DMS79 treated with DMSO at 0.1 percent for 48 hours (cell line): ENCODE data around the gene RND2.
"Not testable (repeated sequence)": the region's sequence is repeated elsewhere in the genome, so short reads cannot be mapped to it uniquely, and the experiment has no call there.

Source experiments
- DNase-seq: peaks from one replicate; lab custom pipeline; 2025; lab: John Stamatoyannopoulos, UW

The RND2 gene, protein sequence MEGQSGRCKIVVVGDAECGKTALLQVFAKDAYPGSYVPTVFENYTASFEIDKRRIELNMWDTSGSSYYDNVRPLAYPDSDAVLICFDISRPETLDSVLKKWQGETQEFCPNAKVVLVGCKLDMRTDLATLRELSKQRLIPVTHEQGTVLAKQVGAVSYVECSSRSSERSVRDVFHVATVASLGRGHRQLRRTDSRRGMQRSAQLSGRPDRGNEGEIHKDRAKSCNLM

GRCh38 chr17:43024407-43025289, at the start of gene RND2:
Gene RND2, plus strand, starts transcription at chr17:43025231. Its CDS starts 117 bp downstream, at chr17:43025348.
- DNase-seq, result peak; percentile 93

- no peak for DNase-seq
Observed at GRCh38 chr17:42975265-42975664, 49.8 kb upstream of the RND2 start.

- DNase-seq, result not testable (repeated sequence)
Observed at GRCh38 chr17:42975701-42976100, 49.3 kb upstream of the RND2 start.

- peak; percentile 63 for DNase-seq
Observed at GRCh38 chr17:42979511-42980273, 45.3 kb upstream of the RND2 start, which contains the start of gene PTGES3L. Gene PTGES3L, minus strand, starts transcription at chr17:42980080. Its CDS starts 27 bp downstream, at chr17:42980053.

DNA sequence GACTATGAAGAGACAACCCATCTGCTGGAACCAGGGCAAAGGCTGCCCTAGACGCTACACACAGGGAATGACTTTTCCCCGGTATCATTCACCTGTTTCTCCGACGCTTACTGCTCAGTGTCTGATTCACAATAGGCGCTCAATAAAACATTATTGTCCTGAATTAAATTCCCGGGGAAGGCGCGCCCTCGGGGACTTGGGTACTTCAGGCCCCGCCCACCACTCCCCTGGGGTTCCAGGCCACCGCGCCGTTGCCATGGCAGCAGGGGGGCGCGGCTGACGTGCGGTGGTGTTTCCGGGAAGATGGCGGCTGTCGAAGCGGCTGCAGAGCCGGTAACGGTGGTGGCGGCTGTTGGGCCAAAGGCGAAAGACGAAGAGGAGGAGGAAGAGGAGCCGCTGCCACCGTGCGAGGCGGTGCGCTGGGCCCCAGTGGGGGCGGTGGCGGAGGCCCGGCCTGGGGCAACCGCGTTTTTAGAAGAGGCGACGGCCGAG, 44.7 kb upstream of the RND2 start, which contains the start of gene RUNDC1:
TSS of gene RUNDC1 (plus strand) at position 292 of the 492 bp plus-strand sequence. CDS start at position 304, 12 bp downstream.
- peak; percentile 80 for DNase-seq

DNA sequence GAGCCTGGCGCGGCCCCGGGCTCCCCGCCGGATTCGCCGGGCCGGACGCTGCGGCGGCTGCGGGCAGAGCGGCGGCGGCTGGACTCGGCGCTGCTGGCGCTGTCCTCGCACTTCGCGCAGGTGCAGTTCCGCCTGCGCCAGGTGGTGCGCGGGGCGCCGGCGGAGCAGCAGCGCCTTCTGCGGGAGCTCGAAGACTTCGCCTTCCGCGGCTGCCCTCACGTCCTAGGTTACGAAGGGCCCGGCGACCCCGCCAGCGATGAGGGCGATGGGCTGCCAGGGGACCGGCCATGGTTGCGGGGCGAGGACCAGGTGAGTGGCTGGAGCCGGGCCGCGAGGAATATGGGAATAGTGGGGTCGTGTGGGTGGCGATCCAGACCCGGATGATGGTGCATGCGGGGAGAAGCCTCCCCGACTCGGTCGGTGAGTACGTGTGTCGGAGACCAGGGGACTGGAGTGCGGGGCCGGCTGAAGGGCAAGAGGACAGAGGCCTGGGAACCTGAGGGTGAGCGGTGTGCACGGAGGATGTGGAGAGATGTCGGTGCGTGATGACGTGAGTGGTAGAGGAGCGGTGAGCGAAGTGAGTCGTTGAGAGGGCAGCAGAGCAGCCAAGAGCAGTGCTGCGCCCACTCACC, 44.1 kb upstream of the RND2 start:
- DNase-seq, result peak; percentile 46

DNA sequence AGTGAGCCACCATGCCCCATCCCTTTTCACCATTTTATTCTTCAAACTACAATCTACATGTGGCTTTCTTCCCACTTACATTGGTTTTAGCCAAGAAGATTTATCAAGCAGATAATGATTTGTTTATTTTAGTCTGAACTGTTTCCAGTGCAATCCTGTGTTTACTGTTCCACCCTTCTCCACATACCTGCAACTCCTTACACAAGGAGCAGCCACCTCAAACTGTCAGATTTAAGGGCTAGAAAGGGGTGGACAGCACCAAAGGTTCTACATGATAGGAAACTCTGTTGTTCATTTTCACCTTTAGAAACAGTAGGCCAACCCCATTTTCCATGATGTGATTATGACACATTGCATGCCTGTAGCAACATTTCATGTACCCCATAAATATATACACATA, 42.8 kb upstream of the RND2 start:
- no peak for DNase-seq

DNA sequence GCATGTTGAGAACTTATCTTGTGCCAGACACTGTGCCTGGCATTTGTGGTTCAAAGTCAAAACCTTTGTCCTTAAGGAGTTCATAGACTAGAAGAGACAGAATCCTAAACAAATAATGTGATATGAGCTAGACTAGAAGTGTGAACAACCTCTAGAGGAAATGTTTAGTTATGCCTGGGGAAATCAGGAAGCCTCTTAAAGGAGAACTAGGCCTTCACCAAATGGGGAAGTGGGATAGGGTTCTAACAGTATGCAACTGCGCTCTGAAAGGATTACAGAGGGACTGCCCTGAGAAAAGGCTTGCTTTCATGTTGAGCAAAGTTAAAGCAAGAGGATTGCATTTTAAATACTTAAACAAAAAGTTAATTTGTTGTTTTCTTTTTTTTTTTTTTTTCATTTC, 39.8 kb upstream of the RND2 start:
- DNase-seq, result no peak

DNA sequence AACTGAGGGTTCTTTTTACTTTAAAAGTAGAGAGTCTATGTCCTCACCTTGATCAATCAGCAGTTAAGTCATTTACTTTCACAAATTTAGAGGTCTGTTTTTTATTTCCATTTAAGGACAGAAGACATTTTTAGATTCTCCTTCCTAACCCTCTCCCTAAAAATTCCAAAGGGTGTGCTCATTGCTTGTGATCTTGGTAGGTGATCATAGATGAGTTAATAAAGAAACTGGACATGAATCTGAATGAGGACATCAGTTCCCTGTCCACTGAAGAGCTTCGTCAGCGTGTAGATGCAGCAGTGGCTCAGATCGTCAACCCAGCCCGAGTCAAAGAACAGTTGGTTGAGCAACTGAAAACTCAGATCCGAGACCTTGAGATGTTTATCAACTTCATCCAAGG, 35.9 kb upstream of the RND2 start:
- no peak for DNase-seq

- DNase-seq, result no peak
Observed at GRCh38 chr17:42989726-42990652, 35.0 kb upstream of the RND2 start.

GRCh38 chr17:42991471-42991870, 33.6 kb upstream of the RND2 start:
- DNase-seq, result no peak

GRCh38 chr17:42992872-42993271, 32.2 kb upstream of the RND2 start:
- DNase-seq, result no peak

- not testable (repeated sequence) for DNase-seq
Observed at GRCh38 chr17:42993913-42994312, 31.1 kb upstream of the RND2 start.

DNA sequence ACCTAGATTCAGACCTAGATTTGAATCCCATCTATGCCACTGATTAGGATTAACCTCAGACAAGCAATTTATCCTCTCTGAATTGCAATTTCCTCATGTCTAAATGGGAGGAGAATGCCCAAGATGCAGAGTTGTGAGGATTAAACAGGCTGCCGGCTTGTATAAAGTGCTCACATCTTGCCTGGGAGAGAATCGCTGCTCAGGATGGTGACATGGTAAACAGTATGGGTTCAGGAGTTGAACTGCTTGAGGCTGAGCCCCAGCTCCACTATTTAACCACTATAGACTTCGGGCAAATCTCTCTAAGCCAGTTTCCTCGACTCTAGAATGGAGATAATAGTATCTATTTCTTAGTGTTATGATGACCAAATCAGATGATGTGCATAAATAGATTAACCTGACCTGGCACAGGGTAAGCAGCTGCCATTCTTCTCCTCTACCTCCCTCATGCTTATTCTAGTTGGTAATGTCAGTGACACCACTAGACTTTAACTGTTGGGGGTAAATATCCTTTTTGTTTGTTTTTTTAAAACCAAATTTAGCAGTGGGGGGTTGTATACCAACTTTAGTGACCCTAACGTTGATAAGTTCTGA, 27.5 kb upstream of the RND2 start:
- DNase-seq, result no peak

DNA sequence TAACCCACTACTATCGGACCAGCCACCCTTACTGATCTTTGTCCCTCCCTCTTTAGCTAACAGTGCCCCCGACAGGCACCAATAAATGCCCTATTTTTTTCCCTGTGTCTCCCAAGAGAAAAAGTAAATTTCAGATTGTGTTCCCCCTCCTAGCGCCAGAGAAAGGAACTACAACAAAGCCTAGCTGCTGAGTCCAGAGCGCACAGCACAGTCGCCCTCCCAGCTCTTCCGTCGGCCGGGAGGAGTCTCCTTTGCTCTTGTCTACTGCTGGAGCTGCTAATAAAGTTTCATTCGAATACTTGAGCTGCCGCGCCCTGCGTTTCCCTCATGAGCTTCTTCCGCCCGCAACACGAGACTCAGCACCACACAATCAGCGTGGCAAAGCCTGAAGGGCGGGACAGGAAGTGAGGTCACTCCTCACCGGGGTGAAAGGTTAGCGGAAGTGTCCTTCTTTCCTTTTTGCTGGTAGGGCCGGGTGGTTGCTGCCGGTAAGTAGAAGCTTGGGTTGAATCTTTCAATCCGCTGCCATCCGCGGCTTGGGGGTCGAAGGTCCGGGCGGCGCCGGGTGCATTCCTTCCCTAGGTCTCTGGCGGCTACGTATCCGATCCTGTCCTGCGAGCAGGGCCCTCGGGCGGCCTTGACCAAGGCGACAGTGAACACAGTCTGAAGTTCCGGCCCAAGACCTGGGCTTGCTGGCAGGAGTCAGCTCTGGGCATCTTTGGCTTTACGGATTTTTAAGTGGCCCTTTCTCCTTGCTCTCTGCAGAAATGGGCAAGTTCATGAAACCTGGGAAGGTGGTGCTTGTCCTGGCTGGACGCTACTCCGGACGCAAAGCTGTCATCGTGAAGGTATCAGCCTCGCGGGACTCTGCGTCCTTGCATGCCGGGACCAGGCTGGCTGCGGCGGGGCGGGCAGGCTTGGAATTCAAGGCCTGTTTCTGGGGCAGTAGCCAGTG, 26.8 kb upstream of the RND2 start, which contains the start of gene RPL27:
TSS of gene RPL27 (plus strand) at position 436 of the 955 bp plus-strand sequence. CDS start at position 768, 332 bp downstream.
- peak; percentile 99 for DNase-seq

DNA sequence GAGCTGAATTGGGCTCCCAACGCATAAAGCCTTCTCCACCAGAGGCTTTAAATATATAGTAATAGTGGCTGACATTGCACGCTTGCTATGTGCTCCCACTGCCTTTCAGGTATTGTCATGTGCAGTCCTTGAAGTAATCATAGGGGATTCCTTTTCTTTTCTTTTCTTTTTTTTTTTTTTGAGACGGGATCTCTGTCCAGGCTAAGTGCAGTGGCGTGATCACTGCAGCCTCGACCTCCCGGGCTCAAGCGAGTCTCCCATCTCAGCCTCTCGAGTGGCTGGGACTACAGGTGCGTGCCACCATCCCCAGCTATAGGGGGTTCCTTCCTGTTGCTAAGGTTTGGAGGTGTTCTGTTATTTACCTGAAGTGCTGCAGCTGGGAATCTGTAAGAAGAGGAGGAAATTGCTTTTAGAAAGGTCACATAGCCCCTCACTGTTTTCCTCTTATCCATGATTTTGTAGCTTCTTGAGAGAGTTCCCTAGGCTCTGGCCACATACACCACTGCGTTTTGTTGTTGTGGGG, 26.0 kb upstream of the RND2 start:
- DNase-seq, result no peak

GRCh38 chr17:43000894-43001293, 24.1 kb upstream of the RND2 start:
- not testable (repeated sequence) for DNase-seq

DNA sequence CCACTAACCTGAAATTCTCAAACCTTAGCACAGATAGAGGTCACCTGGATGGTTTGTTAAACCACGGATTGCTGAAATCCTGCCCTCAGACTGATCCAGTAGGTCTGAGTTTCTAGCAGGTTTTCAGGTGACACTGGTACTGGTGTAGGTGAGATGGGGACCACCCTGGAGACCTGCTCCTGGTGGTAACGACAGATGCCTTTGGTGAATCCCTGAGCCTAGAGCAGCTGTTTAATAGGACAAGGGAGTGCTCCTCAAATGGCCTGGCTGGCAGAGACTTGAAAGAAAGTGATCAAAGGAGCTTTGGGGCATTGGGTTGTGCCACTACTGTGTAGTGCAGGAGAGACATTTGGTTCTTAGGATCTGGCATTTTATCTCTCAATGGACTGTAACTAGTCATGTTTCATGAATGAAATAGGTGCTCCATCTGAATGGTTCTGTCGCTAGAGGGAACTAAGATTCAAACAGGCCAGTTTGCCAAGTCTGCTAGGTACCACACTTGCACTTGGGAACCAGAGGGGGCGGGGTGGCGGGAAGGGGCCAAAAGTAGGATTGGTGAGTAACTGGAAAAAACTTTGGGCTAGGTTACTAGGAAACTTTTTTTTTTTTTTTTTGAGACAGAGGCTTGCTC, 21.4 kb upstream of the RND2 start:
- no peak for DNase-seq
